GM15510 (cell line): ENCODE measurements around the gene RALGAPA1.

Source experiments
- POLR2A ChIP-seq: IDR thresholded peaks from 3 replicates; pipeline ENCODE4 v1.6.1; 2011; ENCODE audit warnings: borderline replicate concordance; ENCODE audit not compliant: insufficient read length; ENCODE audit errors: extremely low read depth

RALGAPA1 gene

GRCh38 chr14:35789651-35790050 lies 19.4 kb downstream of the RALGAPA1 start:
- TF ChIP-seq POLR2A, result no peak

GRCh38 chr14:35786856-35787255 lies 22.2 kb downstream of the RALGAPA1 start:
- TF ChIP-seq POLR2A, result no peak

- TF ChIP-seq POLR2A, result no peak
Observed at GRCh38 chr14:35783699-35784098, 25.4 kb downstream of the RALGAPA1 start.

DNA sequence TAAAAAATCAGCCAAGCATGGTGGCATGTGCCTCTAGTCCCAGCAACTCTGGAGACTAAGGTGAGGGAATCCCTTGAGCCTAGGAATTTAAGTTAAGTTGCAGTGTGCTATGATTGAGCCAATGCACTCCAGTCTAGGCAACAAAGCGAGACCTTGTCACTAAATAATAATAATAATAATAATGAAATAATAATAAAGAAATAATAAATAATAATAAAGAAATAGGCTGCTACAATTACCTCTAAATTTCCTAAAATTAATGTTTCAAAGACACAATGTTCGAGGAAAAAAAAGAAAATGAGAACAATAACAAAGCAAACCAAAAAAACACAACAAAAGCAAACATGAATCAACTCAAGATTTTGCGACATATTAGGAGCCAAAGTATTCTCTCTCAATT lies 29.7 kb downstream of the RALGAPA1 start:
- TF ChIP-seq POLR2A, result no peak

DNA sequence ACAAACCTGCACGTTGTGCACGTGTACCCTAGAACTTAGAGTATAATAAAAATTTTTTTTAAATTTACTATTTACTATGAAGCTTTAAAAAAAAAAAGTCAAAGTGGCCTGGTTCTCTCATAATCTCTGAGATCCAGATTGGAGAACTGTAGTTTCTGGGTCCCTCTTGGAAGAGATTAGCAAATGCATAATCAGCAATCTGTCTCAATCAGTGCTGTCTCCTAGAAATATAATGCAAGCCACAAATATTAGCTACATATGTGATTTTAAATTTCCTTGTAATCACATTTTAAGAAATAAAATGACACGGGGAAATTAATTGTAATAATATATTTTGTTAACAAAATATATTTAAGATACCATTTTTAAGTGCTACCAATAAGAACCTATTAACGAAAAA lies 32.3 kb downstream of the RALGAPA1 start:
- no peak for TF ChIP-seq POLR2A

GRCh38 chr14:35766700-35767082 lies 42.4 kb downstream of the RALGAPA1 start:
- TF ChIP-seq POLR2A, result no peak

- no peak for TF ChIP-seq POLR2A
Observed at GRCh38 chr14:35766036-35766699, 42.9 kb downstream of the RALGAPA1 start.

- no peak for TF ChIP-seq POLR2A
Observed at GRCh38 chr14:35761922-35762321, 47.2 kb downstream of the RALGAPA1 start.

GRCh38 chr14:35760143-35760542 lies 49.0 kb downstream of the RALGAPA1 start:
- no peak for TF ChIP-seq POLR2A

DNA sequence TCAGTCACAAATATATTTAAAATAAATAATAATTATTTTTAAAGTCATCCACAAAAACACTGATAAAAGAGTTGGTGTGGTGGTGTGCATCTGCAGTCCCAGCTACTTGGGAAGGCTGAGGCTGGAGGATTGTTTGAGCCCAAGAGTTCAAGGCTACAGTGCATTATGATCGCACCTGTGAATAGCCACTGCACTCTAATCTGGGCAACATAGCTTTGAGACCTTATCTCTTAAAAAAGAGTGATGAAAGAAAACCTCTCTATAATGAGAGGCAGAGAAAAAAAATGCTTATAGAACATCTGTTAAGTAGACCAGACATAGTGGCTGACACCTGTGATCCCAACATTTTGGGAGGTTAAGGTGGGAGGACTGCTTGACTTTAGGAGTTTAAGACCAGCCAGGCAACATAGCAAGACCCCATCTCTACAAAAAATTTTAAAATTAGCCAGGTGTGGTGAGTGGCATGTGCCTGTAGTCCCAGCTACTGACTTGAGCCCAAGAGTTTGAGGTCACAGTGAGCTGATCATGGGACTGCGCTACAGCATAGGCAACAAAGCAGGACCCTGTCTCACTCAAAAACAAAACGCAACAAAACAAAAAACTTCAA lies 50.5 kb downstream of the RALGAPA1 start:
- no peak for TF ChIP-seq POLR2A

DNA sequence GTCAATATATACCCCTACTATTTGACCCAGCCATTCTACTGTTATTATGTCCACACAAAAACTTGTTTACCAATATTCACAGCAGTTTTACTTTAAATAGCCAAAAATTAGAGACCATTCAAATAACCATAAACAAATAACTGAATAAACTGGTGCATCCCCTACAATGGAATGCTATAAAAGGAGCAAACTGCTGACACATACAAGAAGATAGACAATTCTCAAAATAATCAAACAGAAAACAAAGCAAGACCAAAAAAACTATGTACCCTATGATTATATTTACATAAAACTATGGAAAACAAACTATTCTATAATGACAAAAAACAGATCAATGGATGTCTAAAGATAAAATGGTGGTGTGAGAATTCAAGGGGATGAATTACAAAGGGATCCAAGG lies 54.4 kb downstream of the RALGAPA1 start:
- TF ChIP-seq POLR2A, result no peak

DNA sequence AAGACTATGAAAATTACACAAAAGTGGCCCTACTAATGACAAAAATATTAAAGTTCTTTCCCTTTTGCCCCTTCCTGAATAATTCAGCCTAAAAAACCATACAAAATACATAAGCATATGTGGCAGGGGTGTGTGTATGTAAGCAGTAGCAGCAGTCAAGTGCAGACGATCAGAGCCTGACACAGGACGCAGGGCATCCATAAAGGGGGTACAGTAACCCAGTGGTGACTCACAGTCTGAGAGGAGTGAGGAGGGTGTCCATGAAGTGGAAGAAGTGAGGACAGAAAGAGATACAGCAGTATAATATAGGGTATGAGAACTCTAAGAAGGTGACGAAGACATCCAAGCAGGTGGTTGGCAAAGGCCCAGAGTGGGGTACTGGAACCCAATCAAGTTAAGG lies 56.7 kb downstream of the RALGAPA1 start:
- no peak for TF ChIP-seq POLR2A

GRCh38 chr14:35750202-35750904 lies 58.7 kb downstream of the RALGAPA1 start:
- no peak for TF ChIP-seq POLR2A

GRCh38 chr14:35747379-35747778 lies 61.7 kb downstream of the RALGAPA1 start:
- TF ChIP-seq POLR2A, result no peak

- TF ChIP-seq POLR2A, result no peak
Observed at GRCh38 chr14:35742442-35742841, 66.7 kb downstream of the RALGAPA1 start.

DNA sequence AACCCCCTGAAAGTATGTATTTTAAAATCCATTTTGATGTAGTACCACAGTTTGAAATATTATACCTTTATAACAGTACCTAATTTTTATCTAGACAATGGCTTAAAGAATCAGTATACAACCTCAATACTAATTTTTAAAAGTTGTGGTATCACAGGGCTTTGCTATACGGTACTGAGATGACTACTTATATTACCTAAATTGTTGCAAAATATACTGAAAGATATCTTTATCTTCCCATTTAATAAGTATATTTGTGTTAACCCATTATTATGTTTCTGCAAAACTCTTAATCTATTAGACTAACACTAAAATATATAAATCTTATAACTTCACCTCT lies 67.1 kb downstream of the RALGAPA1 start:
- no peak for TF ChIP-seq POLR2A
